ENCODE data around the gene LURAP1L. TPM values are rescaled to one million over a fixed set of nuclear protein-coding genes. Genes with fewer than 3 reads are reported as not detected.

LURAP1L gene, protein sequence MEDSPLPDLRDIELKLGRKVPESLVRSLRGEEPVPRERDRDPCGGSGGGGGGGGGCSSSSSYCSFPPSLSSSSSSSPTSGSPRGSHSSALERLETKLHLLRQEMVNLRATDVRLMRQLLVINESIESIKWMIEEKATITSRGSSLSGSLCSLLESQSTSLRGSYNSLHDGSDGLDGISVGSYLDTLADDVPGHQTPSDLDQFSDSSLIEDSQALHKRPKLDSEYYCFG
- total RNA-seq, result 1 to 10 TPM; 5.9 to 7.3 TPM

DNA sequence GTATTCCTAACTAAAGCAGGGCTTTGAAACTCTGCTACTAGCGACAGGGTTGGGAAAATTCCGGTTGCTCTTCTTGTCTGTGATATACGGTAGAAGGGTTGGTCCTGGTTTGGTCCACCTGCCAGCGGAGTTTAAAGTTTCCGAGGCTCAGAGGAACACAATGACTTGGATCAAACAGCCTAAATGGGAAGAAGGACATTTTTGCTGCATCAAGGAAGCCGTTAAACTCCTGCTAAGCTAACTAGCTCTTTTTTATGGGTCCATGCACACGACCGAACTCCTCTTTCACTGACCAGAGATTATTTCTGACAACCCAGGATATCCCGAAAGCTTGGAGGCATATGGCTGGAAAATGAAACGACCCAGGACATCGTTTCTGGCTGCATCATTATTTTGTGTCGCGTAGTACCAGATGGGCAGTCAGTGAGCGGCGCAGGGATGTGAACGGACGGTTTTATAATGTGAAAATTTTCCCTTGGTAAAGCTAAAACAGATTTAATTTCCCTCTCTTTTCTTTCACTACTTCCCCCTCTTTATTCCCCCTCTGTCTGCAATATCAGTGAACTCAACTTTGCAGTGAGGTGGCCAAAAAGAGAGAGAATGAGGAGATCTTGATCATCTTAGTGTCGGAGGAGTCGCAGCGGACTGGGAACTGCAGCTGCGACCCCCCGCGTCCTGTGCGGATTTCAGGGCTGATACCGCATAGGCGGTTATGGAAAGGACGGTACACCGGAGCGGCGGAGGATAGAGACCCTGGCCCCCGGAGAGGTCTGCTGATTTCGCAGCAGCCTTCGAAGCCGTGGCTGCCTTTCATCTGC lies at the start of gene LURAP1L:
LURAP1L (plus strand) TSS at position 160 of the 818 bp plus-strand sequence. CDS start 696 bp downstream, outside the sequence.

Small RNAs within 50 kb of the gene (small RNA-seq; reads per million reads assigned to genes)
- 0 reads per million in 2 donors for gene RN7SL849P

Other genes starting within 250 kb of the LURAP1L start
- 1,000 to 10,000 TPM; 6,402 to 8,397 TPM for gene TYRP1, start 81.6 kb upstream of the LURAP1L start, total RNA-seq